SKM-1 (cell line): ENCODE measurements around the gene WFS1.

Source experiments
- DNase-seq: peaks from one replicate; lab custom pipeline; 2025; ENCODE audit not compliant: unreplicated experiment; lab: John Stamatoyannopoulos, UW

WFS1 gene

DNA sequence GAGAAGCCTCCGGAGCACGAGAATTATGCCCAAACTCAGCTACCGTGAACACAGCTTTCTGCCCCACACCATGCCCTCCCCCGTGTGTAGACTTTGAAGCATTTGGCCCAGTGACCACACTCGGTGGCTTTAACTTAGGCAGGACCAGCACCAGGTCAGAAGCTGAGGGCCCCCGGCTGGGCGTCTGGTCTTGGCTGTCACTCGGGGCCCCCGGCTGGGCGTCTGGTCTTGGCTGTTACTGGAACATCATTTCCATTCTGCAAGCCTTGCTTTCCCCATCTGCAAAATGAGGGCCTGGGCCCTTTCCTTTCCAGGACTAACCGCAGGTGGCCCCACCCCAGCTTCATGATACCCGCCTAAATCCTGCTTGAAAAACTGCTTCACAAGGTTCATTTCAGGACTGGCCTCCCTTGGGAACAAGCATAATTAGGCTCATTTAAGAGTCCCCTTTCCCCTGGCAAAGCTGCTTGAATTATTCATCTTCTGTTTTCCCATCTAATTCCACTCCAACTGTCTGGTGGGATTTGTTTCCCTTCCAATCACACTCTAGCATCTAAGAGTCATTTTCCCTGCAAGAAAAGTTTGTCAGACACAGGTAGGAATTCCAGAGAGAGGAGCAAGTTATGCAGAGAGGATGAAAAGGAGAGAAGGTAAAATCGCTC, 82.5 kb downstream of the WFS1 start:
- no peak for DNase-seq
